ENCODE data around the gene E2F6. TPM values are rescaled to one million over a fixed set of nuclear protein-coding genes. Genes with fewer than 3 reads are reported as not detected.

Gene E2F6
- polyA plus RNA-seq, 1 experiment, result 17.9 TPM

- POLR2A ChIA-PET, result no interaction called here
These were observed 34.8 kb upstream of the E2F6 start for GRCh38 chr2:11500702-11501303.

GRCh38 chr2:11499081-11499743, 33.3 kb upstream of the E2F6 start:
- POLR2A ChIA-PET, result no interaction called here
- peaks cover 3% of the 10 kb centered on the region; the same call in 1 of the 2 replicates for H3K9me3 ChIP-seq (ENCODE audit: control insufficient read depth, insufficient read depth, low read length)
- no peak overlapping the region for H3K27ac ChIP-seq (ENCODE audit: low read depth, low read length)
- CTCF ChIA-PET, result no interaction called here
- no peak for DNase-seq (ENCODE audit: low read depth, low spot score)
- peaks cover 30% of the 10 kb centered on the region for H3K27me3 ChIP-seq (ENCODE audit: control insufficient read depth, insufficient read depth, low read length)
- H3K4me3 ChIP-seq (ENCODE audit: low read depth, low read length), result no peak overlapping the region
- no peak for TF ChIP-seq CTCF (IDR thresholded peaks at IDR 0.05; ENCODE audit: low read depth, low read length)

More at GRCh38 chr2:11500702-11501303, 34.8 kb upstream of the E2F6 start:
- DNase-seq (ENCODE audit: low read depth, low spot score), result no peak
- peaks cover 3% of the 10 kb centered on the region; the same call in 1 of the 2 replicates for H3K9me3 ChIP-seq (ENCODE audit: control insufficient read depth, insufficient read depth, low read length)
- no peak overlapping the region for H3K27ac ChIP-seq (ENCODE audit: low read depth, low read length)
- H3K4me3 ChIP-seq (ENCODE audit: low read depth, low read length), result no peak overlapping the region
- TF ChIP-seq CTCF (IDR thresholded peaks at IDR 0.05; ENCODE audit: low read depth, low read length), result no peak
- CTCF ChIA-PET, result interaction anchor here (1.0 to 1.4 kb wide), 2 partner anchors 22 to 82 kb away, joined by 4 read pairs; no protein-coding TSS in a partner anchor
- peaks cover 27% of the 10 kb centered on the region for H3K27me3 ChIP-seq (ENCODE audit: control insufficient read depth, insufficient read depth, low read length)

- Histone ChIP-seq H3K27me3 (ENCODE audit: control insufficient read depth, insufficient read depth, low read length) (peaks cover 36% of the 10 kb centered on the region), H3K4me3 (ENCODE audit: low read depth, low read length) (no peak overlapping the region), H3K27ac (ENCODE audit: low read depth, low read length) (no peak overlapping the region), H3K9me3 (ENCODE audit: control insufficient read depth, insufficient read depth, low read length) (peaks cover 3% of the 10 kb centered on the region; the same call in 1 of the 2 replicates)
- no peak for TF ChIP-seq CTCF (IDR thresholded peaks at IDR 0.05; ENCODE audit: low read depth, low read length)
- CTCF ChIA-PET, result interaction anchor here (1.5 kb wide), 1 partner anchor 86 kb away, joined by 4 read pairs; no protein-coding TSS in a partner anchor
- POLR2A ChIA-PET, result no interaction called here
- DNase-seq (ENCODE audit: low read depth, low spot score), result no peak
These were observed 32.6 kb upstream of the E2F6 start for GRCh38 chr2:11498543-11499034.

GRCh38 chr2:11495844-11496681, 30.1 kb upstream of the E2F6 start:
- no peak for TF ChIP-seq CTCF (IDR thresholded peaks at IDR 0.05; ENCODE audit: low read depth, low read length)
- no peak for DNase-seq (ENCODE audit: low read depth, low spot score)
- ChIA-PET POLR2A (no interaction called here), CTCF (interaction anchor here (0.5 kb wide), 1 partner anchor 277 kb away, joined by 3 read pairs; no protein-coding TSS in a partner anchor)
- Histone ChIP-seq H3K9me3 (ENCODE audit: control insufficient read depth, insufficient read depth, low read length) (no peaks in the 10 kb centered on the region), H3K27me3 (ENCODE audit: control insufficient read depth, insufficient read depth, low read length) (peaks cover 48% of the 10 kb centered on the region), H3K4me3 (ENCODE audit: low read depth, low read length) (no peak overlapping the region), H3K27ac (ENCODE audit: low read depth, low read length) (no peak overlapping the region)

Measured in AG04450 (cell line).